Tongue (tissue), 2 donors: Measurements from ENCODE around the gene CAST. TPM values are rescaled to one million over a fixed set of nuclear protein-coding genes. Genes with fewer than 3 reads are reported as not detected.

Source experiments
- DNase-seq: peaks from one replicate; pipeline ENCODE4 v3.0.0-alpha.2; 2015
- total RNA-seq: library from RNA; depleted of rRNA; stranded (reverse); fragments of >200 nt; gene quantifications from one replicate; pipeline ENCODE4 v1.2.3, GENCODE V29; 2014

The CAST gene
- total RNA-seq, 1 donor from 2014 or later: 223 TPM

DNA sequence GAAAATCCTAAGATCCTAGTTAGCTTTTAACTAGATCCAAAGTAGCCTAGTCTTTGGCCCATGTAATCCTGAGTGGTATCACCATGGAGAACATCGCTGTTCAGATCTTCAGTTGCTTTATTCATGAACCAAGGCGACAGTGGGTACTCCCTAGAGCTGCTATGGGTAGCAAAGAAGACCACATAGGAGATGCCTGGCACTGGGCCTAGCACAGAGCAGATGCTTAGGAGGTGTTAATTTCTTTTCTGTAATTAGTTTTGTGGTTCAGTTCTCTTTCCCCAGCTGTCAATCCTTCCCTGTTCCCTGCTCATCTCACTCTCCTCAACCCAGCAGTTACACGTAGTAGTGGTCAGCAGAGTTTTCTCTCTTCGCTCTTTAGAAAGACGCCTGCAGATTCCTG lies 9.3 kb downstream of the CAST start:
- DNase-seq: no peak

DNA sequence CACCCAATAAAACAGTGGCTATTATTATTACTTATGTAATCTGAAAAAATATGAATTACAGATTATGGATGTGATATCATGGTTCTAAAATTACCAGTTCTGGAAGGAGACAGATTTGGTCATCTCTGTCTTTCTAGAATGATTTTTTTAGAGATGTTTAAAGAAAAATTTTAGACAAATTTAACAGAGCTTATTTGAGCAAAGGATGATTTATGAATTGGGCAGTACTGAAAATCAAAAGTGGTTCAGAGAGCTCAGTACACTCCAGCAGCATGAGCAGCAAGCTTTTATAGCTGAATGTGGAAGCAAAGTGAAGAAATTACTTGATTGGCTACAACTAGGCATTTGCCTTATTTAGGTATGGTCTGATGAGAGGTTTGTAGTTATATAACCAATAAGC lies 11.0 kb downstream of the CAST start:
- DNase-seq: no peak

DNA sequence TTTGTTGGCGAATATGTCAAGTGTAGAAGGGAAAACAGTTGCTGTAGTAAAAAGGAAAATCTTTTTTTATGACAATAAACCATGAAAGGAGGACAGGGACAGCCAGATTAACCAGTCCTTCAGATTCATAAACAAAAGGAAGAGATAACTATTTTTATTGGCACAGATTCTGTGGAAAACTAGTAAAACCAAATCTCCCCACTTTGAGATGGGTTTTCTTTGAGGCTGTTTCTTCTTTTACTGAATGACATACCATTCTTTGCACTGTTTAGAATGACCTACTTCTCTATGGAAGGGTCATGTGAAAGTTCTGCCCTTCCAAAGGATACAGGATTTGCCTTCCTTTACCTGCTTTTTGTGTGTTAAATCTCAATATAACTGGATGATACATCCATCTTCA lies 13.7 kb downstream of the CAST start:
- DNase-seq: no peak

DNA sequence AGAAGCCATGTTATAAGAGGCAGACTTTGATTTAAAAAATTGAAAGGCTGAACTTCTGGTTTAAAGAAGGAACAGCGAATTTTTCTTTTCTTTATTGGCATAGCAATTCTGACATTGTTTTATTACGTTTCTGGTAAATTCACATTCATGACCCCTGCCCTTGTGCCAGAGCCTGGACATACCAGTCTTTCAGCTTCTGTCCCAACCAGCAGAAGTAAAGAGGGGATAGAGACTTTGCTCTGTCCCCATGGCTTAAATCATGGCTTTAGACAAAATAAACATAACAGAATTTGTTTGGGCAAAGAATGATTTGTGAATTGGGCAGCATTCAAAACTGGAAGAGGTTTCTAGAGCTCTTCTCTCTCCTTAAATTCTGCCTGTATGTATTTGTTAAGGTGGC lies 15.3 kb downstream of the CAST start:
- no peak for DNase-seq

DNA sequence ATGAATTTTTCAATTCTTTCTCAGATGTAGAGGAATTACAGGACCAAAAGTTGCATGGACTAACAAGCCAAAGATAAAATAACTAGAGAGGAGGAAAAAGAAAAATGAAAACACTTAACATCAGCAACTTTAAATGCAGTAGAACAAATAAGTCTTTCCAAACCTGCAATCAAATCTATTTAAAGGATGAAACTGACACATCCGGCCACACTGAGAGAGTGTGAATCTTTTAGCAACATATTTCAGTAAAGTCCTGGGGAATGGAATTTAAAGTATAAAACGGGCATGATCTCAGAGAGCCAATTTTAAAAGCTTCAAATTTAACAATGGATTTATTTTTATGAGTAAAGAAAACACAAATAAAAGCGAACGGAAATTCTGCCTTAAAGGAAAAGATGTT lies 17.1 kb downstream of the CAST start:
- no peak for DNase-seq

DNA sequence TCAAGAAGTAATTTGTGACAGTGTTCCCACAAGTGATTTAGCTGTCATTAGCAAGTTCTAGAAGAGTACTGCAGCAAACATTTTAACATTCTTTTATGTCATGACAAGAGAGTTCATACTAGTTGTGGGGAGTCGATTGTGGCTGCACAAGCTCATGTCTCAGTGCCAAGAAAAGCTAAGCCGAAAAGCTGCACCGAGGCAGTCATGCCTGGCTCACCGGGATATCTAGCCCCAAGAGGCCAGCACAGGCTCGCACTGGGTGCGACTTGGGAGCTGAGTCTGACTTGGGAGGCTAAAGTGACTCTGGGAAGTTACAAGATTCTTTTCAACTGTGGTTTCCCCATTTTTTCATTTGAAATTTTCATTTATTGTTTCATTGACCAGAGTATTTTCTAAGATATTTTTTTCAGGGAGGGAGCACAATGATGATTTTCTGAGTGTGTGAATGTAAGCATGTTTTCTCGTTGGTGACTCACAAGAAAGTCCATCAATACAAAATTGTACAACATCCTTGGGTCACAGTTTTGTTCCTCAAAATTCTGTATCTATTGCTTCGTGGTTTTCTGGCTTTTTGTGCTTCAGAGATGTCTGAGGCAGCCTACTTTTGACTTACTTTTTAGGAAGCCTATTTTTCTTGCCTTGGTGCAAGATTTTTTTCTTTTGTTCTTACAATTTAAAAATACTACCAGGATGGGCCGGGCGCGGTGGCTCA lies 18.7 kb downstream of the CAST start:
- no peak for DNase-seq

DNA sequence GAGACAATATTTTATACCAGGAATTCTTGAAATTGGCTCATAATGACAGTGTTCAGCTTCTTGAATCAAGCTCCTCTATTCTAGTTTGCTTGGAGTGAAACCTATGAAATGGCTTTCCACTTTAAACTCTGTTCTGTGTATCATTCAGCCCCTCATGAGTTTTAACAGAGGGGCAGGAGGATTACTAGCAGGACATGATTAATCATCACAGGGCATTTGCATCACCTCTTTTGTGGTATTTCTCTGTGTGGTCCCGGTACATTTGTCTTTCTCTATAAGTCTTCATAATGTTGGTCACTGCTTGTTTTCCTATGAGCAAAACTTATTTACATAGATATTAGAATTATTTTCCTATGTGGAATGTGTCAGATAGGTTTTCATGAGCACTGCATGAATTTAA lies 21.2 kb downstream of the CAST start:
- no peak for DNase-seq

DNA sequence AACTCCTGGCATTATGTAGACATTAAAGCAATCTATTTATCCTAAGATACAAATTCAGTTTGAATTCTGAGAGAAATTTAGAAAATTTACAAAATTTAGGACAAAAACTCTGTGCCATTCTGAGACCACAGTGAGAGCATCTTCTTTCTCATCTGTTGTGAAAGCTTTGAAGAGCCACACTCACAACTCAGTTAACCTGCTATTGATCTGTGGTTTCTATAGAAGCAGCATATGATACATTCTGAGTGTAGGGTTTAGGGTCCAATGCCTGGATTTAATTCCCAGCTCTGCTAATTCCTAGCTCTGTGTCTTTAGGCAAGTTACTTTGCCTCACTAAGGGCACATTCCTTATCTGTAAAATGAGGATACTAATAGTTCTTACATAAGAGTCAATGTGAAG lies 21.6 kb downstream of the CAST start:
- no peak for DNase-seq

DNA sequence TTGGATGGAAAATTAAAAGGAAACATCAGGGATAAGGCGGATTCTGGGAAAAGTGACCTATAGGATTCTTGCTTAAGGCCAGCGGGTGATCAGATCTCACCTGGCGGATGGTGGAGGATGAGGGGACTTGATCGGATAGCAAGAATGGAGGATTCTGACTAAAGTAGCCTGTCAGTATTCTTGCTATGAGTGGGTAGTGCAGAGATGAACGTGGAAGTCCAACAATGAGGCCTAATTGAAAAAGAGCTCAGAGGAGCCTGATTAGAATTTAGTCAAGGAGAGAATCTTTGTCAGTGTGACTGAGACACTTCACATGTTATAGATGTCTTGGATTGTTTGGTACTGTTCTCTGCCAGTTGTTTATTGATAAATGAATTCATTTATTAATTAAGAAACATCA lies 24.9 kb downstream of the CAST start:
- DNase-seq: no peak

DNA sequence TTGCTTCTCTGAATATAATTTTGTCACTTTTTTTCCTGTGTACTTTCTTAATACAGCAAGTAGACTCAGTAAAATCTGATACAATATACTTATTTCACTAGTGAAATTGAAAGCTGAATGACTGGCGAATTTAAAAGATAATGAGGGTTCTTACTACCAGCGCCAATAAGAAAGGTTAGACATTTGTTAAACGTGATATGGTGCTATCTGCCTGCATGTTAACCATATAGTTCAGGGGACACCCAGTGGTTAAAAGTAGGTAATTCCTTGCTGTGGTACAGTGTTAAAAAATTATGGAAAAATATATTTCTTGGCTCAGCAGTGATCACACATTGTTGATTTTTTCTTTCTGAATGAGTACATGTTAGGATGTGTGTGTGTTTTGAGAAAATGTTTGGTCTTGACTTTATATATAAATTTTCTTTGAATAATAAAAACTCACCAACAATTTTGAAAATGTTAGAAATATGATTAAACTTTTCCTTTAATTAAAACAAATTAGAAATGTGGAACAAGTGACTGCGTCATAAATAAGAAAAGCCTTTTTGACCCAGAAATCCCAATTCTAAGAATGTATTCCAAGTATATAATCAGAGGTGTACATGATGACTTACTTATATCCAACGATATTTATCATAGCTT lies 25.8 kb downstream of the CAST start:
- DNase-seq: peak; percentile 57

DNA sequence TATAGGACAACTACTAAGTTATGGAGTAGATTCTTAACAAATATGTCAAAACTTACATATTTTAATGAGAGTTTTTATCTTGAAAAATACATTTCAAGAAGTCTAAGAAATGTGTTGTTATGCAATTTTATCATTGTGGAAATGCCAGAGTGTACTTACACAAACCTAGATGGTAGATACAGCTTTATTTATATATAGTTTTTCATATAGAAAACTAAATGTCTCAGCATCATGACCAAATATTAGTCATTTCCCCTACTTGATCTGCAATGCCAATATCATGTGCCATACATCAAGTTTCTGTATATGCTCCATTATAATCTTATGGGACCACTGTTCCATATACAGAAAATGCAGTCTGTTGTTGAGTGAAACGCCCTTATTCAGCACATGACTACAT lies 28.7 kb downstream of the CAST start:
- no peak for DNase-seq

DNA sequence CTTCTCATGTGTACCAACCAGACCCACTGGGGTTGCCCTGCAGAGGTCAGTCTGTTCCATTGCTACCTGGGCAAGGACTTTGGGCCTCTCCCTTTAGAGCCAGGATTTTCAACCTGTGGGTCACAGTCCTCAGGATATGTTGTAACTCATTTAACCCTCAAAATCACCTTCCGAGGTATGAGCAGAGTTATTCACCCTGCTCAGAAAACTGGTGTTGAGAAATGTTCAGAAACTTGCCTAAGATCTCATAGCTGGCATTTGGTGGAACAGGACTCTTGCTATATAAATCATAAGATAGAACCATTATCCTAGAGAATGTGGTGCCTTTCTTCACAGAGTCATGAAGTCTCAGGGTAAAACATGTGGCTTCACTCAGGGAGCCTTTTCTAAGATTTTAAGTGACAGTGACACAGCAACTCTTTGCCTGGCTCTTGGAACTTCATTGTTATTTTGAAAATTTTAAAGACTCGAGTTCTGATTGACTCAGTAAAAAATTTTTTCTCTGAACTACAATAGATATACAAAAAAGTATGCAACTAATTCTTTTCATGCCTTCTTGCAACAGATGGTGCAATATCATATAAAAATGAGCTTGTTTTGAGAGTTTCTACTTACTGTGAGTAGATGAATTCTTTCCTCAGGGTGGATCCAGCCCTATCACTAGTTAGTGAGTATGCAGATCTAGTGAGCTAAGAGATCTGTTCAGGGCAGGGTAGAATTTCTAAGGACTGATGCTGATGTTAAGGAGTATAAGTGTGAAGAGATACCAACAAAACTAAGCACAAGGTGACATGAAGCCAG lies 29.5 kb downstream of the CAST start:
- no peak for DNase-seq

DNA sequence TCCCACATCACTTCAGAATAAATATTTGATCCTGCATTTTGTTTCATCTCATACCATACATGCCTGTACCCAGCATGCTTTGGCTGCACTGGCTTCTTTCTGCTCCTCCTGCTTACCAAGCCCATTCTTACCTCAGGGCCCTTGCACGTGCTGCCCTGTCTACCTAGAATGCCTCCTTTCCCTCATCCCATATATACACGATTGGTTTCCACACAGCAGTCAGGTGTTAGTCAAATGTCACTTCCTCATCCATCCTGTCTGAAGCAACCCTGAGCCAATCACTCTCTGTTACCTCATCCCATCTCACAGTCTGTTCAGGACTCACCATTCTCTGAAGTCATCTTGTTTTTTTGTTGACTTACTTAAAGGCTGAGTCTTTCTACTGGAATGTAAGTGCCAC lies 30.3 kb downstream of the CAST start:
- no peak for DNase-seq

DNA sequence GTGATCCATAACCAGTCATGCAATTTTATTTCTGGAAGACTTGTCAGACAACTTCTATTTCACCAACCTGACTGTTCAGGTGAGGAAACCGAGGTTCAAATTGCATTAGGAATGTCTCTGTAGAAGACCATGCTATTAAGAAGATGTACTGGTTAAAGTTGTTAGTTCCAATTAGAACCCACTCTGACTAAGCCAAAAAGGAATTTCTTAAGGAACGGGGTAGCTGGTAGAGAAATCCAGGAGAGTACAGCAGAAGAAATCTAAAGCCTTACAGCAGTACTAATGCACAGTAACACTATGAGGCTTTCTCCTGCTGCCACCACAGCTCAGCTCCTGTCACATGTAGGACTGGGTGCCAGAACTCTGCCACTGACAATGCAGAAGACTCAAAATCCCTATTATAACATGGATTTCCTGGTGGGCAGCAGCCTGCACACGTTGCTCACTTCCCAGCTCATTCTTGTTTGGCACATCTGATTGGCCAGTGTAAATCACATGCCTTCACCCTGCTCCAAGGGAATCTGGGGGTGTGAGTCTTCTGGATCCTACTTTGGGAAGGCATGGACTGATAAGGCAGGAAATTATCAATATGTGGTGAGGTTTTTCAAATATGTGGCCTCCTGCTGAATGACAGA lies 37.1 kb downstream of the CAST start:
- DNase-seq: no peak

DNA sequence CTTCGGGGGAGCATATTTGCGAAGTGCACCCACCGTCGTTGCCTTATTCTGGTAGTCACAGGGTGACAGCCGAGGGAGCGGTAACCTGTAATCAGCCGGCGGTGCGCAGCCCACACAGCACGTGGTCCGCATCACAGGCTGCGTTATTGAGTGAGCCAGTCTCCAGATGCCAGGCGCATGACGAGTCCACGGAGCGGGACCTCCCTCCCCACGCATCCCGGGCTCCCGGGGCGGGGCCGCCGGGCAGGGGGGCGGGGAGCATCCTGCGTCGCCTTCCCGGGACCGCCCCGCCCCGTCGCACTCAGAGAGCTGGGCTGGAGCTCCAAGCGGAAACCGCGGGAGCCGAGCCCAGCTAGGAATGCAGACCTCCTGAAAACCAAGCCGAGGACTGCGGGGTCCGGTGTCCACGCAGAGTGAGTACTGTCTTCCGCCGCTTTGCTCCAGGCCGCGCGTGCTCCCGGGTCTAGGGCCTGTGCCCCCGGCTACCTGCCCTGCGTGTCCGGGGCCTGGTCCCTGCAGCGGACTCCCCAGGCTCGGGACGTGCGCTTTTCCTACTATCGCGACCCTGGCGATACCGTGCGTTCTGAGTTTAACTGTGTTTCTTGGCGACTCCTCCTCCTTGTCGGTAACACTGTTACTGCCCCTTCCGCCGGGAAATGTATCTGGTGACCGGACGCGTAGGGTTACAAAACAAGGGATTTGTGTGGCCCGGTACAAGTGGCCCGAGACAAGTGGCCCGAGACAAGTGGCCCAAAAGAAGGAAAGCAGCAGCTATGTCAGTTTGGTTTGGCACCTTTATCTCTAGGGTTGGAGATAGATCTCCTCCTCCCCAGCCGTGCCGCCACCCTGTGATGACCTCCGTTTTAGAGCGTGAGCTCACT lies 40.6 kb downstream of the CAST start:
- DNase-seq: peak; percentile 95

DNA sequence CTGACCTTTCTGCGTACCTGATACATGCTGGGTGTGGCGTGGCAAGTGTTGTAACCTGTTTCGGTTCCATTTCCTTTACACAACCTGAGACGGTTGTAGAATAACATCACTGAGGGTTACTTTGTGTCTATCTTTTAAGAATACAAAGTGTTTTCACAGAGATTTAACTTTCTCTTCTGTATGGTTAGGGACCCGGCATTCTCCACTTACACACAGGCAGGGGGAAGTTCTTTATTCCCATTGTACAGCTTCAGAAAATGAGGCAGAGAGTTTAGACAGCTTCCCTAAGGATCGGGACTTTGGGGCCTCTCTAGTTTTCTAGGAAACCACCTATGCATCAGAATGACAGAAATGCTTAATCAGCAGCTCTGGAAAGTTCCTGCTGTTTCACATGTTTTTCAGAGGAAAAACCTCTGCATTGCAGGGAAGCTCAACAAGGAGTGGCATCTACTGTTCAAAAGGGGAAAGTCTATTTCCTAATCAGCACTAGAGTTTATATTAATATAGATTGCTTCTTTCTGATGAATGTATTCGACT lies 41.3 kb downstream of the CAST start:
- no peak for DNase-seq

DNA sequence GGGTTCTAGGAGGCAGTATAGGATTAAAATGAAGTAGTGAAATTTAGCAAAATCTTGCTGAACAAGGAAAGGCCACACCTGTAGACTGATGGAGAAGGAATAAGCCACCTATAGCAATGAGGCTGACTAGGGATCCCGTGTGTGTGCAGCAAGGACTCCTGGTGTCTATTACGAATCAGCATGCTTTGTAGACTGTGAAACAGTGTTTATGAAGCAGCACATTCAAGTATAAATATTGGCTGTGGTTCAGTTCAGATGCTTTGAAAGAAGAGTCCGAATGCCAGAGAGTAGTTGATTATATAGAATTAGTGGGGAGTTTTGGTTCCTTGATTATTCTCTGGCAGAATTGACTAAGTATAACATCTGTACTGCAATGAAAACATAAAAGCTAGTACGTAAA lies 41.8 kb downstream of the CAST start:
- DNase-seq: no peak

DNA sequence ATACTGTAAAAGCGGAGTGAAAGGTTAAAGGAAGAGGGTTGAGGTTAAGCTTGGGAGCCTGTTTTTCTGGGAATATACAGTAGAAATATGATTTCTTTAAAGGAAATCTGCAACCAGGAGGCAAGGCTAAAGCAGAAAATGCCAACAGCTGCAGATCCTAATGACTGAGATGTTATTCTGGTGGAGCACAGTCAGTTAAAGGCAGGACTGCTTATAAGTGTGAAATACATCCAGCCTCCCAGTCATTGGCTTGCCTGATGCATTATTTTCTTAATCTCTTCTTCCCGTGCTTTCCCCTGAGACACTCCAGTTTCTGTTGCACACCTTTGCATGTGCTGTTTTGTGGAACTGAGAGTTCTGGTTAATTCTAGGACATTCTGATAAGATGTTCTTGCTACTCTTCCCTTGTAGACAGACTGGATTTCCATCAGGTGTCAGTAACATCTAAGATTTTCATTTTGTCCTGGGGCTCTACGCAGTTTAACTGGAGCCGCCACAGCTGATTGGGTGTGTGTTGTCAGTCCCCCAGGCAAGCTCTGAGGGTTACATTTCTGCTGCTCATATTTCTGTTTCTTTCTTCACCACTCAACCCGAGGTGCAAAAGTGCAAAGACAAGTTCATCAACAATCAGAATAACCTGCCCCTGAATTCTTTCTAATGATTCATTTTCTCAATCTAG lies 44.4 kb downstream of the CAST start:
- peak; percentile 63 for DNase-seq

DNA sequence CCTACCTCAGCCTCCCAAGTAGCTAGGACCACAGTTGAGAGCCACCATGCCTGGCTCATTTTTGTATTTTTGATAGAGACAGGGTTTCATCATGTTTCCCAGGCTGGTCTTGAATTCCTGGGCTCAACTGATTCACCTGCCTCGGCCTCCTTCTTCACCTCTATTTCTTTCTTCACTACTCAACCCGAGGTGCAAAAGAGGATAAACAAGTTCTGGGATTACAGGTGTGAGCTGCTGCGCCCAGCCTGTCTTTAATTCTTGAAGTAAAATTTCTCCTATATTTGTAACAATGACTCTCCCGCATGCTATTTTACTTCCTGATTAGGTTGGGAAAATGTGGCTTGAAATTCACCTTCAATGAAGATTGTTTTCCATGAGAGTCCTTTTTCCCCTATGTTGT lies 46.4 kb downstream of the CAST start:
- DNase-seq: no peak

DNA sequence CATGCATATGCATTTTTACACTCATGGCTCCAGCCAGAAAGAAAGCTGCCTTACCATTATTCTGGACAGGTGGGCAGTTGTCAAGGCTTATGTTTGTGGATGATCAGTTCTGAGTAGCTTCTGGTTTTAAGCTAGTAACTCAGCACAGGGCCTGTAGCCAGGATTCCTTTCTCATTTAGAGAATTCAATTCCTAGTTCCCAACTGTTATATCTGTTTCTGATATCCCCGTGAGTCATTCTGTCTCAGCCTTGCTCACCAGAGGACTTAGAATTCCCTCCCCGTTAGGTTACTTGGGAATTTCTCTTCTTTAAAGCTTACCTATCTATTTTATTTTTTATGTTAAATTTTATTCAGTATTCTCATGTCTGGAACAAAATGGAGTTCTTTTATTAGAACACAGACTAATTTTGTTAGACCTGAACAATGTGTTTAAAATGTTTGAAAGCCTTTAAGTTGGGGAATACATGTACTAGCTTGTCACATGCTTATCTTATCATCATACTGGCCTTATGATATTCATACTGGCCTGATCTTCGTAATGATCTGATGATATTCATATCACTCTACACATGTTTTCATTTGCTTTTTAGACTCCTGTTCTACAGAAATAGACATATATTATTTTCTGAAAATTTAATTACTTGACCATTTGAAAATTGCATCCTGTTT lies 47.1 kb downstream of the CAST start:
- no peak for DNase-seq
